ENCODE data around the gene ZNF331.

DNA sequence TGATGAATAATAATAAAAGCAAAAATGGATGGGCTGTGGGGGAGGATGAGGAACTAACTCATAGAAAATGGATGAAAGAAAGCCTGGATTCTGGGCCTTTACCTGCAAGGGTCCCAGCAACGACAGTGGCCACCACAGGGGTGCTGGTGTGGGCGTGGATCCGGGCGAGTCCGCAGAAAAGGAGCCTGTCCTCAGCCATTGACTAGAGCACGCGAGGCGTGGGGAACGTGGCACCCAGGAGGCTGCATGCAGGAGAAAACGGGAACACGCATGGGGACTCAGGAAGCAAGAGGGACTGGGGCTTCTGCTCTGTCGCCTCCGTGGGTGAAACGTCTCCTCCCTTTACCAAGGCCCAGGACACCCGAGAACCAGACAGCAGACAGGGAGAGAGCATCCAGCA is 68.1 kb downstream of the ZNF331 start:
- TF ChIP-seq, protein P1, sequence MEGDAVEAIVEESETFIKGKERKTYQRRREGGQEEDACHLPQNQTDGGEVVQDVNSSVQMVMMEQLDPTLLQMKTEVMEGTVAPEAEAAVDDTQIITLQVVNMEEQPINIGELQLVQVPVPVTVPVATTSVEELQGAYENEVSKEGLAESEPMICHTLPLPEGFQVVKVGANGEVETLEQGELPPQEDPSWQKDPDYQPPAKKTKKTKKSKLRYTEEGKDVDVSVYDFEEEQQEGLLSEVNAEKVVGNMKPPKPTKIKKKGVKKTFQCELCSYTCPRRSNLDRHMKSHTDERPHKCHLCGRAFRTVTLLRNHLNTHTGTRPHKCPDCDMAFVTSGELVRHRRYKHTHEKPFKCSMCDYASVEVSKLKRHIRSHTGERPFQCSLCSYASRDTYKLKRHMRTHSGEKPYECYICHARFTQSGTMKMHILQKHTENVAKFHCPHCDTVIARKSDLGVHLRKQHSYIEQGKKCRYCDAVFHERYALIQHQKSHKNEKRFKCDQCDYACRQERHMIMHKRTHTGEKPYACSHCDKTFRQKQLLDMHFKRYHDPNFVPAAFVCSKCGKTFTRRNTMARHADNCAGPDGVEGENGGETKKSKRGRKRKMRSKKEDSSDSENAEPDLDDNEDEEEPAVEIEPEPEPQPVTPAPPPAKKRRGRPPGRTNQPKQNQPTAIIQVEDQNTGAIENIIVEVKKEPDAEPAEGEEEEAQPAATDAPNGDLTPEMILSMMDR (conservative IDR thresholded peaks at IDR 0.05; ENCODE audit: low read depth, low read length): no peak
- TF ChIP-seq EZH2 (IDR thresholded peaks at IDR 0.05; ENCODE audit: borderline replicate concordance, low read depth, low read length, poor library complexity, severe bottlenecking): no peak
